Measurements from ENCODE around the gene SORBS1.
"Not testable (repeated sequence)": the region's sequence is repeated elsewhere in the genome, so short reads cannot be mapped to it uniquely, and the experiment has no call there.

Gene SORBS1

DNA sequence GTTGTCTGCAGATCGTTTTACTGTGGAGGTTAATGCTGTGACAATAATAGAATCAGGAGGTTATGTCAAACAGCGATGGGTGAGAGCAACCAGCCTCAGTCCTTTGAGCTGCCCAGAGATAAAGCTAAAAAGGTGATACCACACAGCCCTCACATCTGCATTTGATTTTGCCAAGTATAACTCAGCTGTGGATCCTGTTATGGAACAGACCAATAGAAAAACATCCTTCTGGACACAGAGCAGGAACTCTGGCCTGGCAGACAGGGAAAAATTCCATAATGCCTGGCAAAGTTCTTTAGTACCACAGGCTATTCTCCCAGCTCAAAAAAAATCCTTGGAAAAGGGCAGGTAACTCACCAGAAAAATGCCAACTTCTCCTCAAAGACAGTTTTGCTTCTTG is 183.2 kb downstream of the SORBS1 start:
- DNase-seq, result no peak

DNA sequence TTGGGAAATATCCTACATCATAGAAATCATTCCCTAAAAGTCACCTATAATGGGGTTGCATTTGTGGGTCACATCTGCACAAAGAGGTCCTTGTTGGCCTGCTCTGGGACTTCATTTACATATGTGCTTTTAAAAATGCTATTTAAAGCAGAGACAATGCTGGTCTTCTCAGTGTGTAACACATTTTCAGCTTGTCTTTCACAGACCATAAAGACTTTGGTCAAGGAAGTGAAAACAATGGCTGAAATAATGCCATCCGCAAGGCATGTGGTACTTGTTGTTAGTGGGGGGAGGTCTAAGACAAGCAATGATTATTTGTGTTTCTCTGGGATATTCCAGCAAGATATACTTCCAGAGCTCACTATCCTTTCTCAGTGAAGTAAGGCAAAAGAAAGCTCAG is 185.8 kb downstream of the SORBS1 start:
- DNase-seq, result no peak

DNA sequence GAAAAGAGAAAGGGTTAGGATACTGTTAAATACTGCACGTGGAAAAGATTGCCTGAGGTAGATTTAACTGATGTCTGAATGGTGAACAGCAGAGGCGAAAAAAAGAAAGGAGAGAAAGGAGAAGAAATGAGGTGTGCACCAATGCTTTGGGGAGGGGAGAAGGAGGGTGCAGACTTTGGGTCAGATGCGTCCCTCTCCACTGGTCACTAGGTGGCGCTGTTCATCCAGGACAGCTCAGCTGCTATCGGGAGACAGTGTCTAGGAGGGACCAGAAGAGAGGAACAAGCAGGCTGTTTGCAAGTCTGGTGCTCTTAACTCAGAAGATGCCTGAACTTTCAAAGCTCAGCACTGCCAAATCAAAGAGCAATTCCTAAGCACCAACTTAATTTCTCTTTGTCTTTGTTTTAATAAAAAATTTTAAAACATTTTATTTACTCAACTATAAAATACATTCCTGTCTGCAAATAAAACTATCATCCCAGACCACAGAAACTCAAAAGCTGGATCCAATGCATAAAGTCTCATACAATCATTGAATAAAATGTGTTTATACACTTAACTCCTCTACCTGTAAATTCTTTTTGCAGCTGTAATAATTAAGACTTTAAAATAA is 186.5 kb downstream of the SORBS1 start:
- peak; percentile 67 for DNase-seq

DNA sequence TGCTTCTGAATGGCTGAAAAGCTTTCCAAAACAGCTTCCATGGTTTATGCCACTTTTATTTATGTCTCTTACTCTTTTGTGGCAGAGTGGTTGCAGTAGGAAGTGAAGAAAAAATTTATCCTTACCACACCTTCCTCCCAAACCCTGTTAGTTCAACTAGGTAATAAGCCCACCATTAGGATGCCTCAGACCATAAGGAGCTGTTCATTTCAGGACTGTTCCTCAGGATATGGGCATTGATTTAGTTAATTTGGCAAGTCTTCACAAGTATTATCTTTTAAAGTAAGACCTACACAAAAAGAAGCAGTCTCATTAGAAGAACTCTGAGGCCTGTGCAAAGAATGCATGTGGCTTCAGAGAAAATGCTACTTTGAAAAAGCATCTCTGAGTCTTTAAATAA is 187.5 kb downstream of the SORBS1 start:
- no peak for DNase-seq

DNA sequence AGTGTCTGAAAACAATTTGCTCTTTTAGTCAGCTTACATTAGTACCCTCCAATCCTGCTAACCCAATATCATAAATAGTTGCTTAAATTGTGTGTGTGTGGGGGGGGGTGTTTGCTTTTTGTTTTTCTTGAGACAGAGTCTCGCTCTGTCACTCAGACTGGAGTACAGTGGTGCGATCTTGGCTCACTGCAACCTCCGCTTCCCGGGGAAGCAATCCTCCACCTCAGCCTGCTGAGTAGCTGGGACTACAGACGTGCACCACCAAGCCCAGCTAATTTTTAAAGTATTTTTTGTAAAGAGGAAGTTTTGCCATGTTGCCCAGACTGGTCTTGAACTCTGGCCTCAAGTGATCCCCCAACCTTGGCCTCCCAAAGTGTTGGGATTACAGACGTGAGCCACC is 196.8 kb downstream of the SORBS1 start:
- DNase-seq, result no peak

DNA sequence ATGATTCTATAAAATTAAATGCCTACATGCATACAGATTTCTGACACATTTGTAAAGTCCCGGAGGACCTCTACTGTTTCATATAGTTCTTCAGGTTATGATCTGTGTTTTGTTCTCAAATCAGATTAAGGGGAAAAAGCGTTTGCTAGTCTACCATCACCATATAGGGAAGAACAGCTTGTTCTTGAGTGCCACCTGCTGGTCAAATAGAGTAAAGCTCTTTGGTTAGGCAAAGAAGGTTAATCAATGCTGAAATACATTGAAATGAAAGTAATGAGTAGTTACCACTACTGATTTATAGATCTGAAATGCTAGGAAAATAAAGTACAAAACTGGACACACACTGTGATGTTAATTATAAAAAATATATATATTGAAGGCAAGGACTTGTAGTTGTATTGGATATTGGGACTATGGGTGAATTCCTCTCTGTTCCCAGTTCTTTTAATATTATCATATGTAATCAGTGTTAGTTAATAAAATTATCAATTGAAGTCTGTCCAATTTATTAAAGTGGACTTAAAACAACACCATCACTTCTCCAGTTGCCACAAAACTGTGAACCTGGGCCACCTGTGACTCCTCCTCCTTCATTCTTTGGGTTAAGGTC is 197.8 kb downstream of the SORBS1 start:
- no peak for DNase-seq

DNA sequence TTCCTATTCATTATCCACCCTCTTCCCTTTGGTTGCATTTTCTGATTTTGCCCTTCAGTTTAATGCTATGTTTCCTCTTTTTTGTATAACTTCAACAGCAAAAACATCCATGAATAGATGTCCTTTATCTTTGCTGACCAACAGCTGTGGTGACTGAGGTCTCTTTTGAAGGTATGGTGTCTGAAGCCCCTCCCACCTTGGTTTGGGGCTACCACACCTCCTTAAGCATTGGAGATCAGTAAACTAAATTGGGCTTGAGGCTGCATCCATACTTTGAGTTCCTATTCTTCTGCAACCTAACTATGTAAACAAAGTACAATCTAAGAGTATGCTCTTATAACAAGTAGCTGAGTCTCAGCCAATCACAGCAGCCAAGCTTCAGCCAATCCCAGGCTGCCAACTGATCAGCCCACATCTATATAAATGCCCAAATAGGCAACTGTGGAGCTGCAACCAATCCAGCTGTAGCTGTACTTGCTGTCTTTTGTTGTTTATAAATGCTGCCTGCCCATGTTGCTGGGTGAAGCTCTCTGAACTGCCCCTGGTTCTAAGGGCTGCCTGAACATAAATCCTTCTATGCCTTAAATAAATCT is 201.0 kb downstream of the SORBS1 start:
- DNase-seq, result no peak

DNA sequence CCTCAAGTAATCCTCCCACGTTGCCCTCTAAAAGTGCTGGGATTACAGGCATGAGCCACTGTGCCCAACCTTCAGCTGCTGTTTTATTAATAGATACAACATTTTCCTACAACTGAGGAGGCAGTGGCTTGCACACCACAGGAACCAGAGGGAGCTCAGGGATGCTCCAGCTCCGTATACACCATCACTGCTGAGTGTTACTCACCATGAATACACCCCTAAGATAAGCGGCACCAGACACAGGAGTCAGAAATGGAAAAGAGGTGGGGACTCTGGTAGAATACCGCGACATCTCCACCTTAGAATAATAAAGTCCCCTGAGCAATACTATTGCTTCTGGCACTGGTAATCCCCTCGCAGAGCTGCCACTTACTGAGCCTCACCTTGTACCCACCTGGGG is 201.7 kb downstream of the SORBS1 start:
- no peak for DNase-seq

DNA sequence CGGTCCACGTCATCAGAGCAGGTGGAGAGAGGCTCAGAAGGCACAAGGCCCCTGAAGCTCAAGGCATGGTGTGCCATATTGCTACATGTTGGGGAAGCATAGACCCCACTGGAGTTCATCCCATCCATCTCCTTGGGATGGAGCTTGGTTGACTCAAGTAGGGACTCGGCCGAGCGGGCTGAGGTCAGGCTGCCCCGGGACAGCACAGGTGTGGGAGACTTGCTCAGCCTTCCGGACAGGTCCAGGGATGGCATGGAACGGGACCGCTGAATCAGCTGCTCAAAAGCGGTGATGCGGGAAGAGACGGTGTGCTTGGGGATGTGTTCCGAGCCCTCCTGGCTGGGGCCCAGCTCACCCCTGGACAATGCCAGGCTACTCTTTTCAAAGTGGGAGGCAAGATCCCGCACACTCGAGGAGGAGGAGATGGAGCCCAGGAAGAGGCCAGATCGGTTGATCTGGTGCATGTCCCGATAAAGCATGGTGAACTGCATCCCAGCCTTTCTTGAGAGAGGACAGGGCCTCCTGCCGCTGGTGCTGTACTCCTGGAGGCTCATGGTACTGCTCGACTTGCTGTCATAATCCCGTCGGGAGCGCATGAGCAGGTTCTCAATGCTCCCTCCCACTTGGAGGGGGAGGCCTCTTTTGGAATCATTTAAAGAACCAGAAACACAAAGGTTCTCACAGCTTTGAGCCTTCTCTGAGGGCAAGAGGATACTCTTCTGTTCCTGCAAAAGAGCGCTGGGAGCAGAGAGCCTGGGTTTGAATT is 204.8 kb downstream of the SORBS1 start:
- DNase-seq, result no peak

DNA sequence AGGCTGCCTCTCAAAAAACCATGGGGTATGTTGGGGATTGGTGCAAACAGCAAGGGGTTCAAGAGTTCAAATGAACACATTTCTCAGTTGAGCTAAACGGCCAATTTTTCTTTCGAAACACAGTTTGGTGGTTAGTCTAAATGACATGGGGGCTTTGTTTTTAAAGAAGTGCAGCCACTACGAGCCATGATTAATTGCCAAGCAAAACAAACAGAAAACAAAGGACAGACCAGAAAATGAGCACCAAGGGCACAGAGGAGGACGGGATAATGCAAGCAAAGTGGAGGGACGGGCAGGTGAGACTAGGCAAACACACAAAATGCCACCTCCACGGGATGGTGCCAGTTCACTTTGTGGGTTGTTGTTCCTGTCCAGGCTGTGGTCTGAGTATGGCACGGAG is 205.9 kb downstream of the SORBS1 start:
- no peak for DNase-seq

DNA sequence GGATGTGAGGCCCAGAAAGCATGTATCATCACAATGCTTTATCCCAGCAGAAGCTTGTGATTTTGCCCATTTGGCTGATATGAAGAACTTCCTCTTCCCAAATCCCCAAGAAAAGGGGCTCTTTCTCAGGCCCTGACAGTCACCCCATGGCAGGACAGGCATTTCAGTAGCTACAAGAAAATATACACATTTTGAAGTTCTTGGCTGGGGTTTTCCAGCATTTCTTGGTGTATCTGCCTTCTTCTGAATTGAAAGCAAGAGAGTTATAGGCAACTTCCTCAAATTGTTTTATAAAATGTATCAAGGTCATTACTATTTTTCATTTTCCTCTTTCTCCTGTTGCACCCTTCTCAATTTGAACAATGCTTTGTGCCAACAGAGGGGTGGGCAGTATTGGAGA is 207.1 kb downstream of the SORBS1 start:
- no peak for DNase-seq

DNA sequence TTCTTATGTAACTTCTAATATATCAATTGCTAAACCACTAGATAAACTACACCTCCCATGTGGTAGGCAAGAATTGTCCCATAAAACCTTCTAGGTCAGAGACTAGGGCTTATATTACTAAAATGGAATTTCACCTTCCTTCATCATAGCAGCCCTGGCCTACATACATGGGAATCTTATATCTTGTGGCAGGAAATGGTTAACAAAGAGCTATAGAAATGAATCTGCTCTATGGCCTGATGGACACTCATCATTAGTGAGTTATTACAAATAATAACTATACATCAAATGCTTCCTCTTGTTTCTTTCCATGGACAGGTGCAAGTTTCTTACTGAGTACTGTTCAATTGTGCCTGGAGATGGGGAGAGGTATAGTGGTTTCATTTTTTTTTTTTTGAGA is 208.0 kb downstream of the SORBS1 start:
- no peak for DNase-seq

DNA sequence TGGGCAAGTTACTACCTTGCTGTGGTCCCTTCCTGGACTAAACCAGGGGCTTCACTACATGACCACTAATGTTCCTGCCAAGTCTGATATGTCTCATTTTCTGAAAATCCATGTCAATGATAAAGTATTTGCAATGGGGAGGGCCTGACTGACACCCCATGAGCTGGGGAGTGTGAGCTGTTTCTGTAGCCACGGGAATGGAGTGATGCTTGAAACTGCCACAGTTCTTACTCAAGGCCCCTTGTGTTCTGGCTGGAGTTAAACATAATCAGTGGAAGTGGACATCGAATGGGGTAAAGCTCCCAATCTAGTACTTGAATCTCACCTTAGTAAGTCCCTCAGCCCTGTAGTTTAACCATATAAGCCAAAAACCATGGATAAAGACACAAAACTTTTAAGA is 208.5 kb downstream of the SORBS1 start:
- DNase-seq, result no peak

DNA sequence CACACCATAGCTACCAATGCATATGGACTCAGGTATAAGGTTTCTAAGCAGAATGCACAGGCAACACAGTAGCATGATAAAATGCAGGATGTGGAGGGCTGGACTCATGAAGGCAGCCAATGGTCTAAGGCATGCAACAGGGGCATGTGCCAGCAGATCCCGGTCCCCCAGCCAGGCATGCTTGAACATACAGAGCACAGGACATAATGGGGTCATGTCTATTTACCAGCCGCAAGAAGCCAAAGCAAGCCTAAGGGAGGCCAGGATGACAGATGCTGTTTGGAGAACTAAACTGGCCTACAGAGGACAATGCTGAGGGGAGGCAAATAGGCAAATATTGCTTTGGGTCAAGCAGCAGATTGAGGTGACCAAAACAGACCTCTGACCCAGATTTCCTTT is 210.3 kb downstream of the SORBS1 start:
- no peak for DNase-seq

DNA sequence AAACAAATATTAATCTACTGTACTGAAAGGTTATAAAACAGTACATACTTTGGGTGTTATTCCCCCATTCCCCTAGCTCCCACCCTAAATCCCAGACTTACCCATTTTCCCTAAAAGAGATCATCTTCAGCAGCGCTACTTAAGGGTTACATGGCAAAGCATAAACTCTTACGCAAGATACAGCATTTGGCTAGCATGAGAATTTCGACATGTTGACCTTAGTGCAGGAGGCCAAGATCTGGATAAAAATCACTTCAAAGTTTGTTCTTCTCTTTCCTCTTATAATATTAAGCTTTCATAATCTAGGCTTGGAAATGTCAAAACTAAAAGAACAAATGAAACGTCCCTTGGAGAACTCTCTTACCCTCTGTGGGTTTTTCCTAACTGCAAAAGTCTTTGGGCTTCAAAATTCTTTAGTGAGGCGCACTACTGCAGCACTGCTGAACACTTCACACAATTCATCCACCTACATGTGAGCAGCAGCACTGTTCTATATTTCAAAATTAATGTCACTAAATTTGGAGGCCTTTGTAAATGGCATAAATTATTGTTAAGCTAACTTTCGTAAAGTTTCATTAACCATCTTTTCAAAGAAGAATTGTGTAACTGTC is 210.8 kb downstream of the SORBS1 start:
- no peak for DNase-seq

DNA sequence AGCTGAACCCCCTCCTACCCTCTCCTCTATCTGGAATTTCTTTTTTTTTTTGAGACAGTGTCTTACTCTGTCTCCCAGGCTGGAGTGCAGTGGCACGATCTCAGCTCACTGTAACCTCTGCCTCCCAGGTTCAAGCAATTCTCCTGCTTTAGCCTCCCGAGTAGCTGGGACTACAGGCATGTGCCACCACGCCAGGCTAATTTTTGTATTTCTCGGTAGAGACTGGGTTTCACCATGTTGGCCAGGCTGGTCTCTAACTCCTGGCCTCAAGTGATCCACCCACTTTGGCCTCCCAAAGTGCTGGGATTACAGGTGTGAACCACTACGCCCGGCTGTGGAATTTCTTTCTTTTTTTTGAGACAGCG is 213.8 kb downstream of the SORBS1 start:
- not testable (repeated sequence) for DNase-seq

DNA sequence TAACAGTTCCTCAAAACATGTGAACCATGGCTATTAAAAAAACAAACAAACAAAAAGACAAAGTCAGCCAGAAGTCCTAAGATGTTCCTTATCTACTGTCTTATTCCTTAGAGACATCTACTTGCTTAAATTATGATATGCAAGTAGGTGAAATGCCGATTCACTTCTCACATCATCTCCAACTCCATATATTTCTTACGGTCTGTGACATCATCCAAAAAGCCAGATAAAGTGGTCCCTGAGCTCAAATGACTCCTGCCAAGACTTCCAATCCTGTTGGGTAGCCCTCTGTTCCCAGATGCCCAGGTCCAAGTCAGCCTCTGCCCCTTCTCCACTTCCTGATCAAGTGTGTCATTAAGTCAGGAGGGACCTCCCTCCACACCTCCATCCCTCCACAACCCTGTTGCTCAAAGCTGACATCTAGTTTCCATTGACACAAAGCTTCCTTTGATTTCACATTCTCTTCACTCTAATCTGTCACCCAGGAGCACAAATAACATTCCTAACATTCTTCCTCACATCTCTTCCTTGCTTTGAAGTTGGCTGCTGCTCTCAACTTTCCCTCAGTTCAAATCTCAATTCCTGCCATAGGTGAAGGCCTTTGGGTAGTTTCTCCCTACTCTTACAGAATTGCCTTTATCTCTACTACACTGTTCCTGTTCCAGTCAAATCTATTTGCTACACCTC is 214.3 kb downstream of the SORBS1 start:
- no peak for DNase-seq

DNA sequence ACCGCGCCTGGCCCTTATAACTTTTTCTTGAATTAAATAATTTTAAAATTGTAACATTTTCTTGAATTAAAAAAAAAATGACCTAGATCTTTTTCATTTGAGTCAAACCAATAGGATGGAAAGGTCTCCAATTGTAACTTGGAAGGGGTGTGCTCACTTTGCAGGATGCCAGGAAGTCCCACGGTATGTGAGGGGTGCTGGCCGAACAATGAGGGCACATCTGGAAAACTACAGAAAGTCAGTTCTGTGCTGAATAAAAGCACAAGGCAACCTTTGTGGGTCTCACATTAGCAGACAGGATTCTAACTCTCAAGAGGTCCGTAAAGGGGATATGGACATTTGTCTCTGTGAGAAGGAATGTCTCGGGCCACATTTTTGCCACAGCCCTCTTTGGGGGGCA is 217.6 kb downstream of the SORBS1 start:
- DNase-seq, result no peak

DNA sequence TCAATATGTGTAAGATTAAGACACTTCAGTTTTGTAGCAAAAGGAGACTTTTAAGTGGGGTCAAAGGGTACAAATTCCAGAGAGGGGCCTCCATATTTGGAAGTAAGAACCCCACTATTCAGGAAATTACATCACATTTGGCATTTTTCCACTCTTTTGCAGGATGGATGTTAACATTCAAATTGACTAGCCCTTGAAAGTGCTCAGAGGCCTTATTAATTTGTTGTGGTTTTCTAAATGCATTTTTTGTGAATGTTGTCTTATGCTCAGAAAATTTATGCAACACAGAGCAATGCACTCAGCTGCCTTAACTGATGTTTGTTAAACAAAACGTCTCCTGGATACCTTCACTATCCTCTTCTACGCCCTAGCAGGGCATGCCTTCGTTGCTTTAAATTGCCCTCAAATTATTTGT is 219.4 kb downstream of the SORBS1 start:
- DNase-seq, result no peak

DNA sequence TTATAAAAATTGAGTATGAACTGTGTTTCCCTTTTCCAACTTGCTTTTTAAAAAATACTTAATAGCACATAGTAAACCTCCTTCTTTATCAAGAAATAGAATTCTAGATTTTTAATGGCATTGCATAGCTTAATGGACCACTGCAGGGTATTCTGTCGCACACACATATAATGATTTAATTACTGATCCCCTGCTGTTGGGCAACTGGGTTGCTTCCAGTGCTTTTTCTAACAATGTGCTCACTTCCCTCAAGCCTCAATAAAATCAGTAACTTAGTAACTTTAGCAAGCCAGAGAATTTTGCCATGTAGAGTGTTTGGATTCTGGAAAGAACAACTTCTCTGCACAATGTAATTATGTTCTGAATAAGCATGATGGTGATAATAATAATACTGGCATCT is 221.3 kb downstream of the SORBS1 start:
- no peak for DNase-seq

DNA sequence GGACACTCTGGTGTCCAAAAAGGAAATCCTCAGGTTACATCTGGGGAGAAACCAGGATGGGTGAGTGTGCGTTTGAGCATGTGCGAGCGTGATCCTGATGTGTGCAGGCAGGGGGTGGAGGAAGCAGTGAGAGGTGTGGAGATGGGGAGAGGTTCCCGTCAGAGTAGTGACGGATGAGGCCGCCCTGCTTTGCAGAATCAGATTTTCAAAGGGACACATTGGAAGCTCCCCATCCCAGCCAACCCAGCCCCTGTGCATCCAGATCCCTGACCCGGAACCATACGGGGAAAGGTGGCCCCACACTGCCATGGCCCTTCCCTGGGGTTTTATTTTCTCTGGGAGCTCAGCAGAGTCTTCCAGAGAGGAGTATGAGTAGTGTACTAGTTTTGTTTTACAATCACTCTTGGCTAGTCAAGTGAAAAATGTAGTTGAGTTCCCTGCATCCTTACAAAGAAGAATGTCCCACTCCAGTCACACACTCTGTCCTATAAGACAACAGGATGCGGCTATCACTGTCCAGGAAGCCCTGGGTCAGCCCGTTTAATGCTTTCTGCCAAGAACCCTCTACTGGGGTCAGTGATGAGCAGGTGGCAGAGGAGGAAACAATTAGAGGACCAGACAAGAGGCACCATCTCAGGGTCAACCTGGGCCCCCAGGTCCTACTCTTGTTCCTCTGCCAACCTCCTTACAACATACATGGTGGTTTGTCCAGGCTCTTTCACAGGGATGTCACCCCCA is 223.6 kb downstream of the SORBS1 start:
- DNase-seq, result no peak

DNA sequence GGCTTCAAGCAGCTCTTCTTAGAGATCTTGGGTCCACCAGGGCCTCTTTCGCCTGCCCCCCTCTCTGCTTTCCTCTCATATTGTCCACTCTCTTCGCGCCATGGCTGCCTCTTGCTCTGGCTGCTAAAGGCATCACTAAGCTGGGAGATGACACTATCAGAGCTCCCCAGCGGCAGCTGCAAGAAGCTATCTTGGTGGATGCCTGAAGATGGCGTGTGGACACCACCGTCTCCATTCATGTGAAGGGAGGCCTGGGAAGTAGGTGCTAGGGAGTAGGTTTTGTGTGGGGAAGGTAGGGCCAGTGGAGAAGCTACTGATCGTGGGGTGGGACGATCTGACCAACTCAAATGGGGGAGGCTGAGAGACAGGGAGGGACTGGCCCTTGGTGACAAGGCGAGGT is 224.5 kb downstream of the SORBS1 start:
- DNase-seq, result no peak

All from right forelimb (tissue), 1 donor.